HG03520 (cell line): Measurements from ENCODE around the gene RGPD3.
"Not testable (repeated sequence)": the region's sequence is repeated elsewhere in the genome, so short reads cannot be mapped to it uniquely, and the experiment has no call there.

ENCODE experiments used
- ATAC-seq: cut with Tn5 transposase; IDR thresholded peaks from one replicate; pipeline ENCODE4 v1.9.1; 2021; ENCODE audit warnings: mild to moderate bottlenecking, moderate library complexity; ENCODE audit not compliant: unreplicated experiment

Gene RGPD3

DNA sequence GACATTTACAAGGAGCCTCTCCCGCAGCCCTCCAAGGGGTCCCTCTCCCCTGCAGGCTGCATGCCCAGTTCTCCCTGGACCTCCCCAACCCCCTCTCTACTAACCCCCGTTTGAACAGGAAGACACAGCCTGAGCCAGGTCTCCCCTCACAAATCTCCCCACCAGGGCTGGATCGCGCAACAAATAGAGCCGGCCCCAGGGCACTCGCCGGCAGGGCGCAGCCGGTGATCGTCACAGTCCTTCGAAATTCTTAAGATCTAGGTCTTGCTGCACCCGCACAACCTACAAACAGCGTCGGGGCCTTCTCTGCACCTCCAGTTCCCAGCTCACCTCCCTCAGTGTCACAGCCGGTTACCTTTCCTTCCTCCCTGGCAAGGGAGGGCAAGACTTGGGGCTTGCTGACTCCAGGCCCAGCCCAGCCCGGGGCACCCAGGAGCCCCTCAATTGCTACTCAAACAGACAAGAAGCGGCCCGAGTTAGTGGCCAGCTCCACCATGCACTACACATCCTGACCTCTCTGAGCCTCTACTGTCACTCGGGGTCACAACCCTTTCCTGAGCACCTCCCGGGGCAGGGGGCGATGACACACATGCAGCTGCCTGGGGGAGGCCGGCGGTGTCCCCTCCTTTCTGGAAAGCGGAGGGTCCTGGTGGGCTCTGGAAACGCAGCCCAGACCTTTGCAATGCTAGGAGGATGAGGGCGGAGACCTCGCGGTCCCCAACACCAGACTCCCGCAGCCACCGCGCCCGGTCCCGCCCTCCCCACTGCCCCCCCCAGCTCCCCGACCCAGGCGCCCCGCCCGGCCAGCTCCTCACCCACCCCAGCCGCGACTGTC is 18.6 kb upstream of the RGPD3 start, which contains the start of gene CD8B2:
Gene CD8B2 (plus strand): TSS at position 814 of the 835 bp plus-strand sequence. CDS start 63 bp downstream, outside the sequence.
- ATAC-seq = not testable (repeated sequence)

DNA sequence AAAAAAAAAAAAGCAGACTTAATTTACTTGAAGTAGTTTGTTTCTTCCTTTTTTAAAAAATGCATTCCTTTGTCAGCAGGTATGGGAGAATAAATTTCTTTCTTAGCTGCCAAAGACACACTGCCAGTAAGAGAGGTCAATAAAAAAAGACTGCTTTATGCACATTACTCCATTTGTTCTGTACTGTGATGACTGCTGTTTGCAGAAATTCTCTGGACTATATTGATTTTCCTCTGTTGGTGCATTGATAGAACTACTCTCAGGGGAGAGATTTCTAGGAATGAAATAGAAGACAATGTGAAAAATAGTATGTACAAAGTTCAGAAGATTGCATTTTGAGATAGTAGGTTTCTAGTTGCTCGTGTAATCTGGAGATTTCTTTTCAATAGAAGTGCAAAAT is 11.3 kb upstream of the RGPD3 start:
- ATAC-seq = not testable (repeated sequence)

DNA sequence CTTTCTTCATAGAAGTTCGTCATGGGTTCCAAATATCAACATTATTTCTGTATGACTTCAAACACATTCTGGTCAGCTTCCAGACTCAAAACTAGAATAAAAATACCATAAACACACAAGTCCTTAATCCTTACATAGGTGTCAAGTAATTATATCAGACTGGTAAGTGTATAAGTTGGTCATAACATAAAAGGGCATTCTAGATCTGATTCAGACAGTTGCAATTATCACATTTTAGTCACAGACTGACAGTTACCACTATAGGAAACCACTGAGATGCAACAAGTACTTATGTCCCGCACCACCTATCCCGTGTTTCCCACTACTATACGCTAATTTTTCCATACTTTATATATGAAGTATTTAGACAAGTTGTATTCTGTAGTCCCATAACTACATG is 9.4 kb upstream of the RGPD3 start:
- ATAC-seq = not testable (repeated sequence)

DNA sequence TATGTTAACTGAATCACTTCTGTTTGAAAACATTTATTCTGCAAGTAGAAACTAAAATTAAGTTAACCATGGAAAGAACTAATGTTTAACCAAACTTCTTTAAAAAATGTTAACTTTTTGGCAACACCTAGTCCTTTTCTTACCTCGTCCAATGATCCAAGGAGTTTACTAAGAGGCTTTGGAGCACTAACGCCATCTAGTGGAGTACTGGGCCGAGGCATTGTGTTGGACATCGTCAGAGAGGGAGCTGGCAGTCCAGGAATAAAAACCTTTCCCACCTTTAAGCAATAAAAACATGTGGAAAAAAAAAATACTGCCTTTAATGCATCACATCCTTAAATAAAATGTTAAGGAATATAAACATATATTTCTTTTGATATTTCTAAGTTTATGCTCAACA is 2.4 kb upstream of the RGPD3 start:
- ATAC-seq = not testable (repeated sequence)

DNA sequence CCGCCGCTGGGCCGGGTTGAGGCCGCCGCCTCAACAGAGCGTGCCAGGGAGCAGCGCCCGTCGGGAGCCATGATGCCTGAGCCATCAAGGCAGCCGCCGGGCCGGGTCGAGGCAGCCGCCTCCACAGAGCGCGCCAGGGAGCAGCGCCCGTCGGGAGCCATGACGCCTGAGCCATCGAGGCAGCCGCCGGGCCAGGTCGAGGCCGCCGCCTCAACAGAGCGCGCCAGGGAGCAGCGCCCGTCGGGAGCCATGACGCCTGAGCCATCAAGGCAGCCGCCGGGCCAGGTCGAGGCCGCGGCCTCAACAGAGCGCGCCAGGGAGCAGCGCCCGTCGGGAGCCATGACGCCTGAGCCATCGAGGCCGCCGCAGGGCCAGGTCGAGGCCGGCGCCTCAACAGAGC is 697 bp downstream of the RGPD3 start:
- not testable (repeated sequence) for ATAC-seq

DNA sequence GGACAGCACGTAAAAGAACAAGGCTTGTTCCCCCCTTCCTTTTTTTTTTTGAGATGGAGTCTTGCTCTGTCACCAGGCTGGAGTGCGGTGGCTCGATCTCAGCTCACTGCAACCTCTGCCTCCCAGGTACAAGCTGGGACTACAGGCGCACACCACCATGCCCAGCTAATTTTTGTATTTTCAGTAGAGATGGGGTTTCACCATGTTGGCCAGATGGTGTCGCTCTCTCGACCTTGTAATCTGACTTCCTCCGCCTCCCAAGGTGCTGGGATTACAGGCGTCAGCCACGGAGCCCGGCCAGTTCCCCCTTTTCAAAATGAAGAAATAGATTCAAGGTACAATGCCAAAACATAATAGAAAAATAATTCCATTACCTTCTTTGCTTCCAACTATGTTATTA is 6.3 kb downstream of the RGPD3 start:
- ATAC-seq = not testable (repeated sequence)

DNA sequence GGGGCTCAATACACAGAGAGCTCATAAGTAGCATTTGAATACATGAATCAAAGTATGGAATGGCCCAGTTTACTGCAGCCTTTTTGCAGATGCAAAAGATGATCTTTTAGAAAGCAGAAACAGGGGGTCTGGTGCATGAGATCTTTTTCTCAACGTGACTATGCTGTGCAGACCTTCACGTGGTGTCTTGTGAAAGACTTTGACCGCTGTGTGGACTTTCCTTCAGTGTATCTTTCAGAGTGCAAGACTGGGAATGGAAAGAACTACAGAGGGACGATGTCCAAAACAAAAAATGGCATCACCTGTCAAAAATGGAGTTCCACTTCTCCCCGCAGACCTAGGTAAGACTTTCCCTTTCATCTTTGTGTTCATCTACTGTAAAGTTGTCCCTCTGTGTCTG is 77.5 kb downstream of the RGPD3 start:
- ATAC-seq = not testable (repeated sequence)

DNA sequence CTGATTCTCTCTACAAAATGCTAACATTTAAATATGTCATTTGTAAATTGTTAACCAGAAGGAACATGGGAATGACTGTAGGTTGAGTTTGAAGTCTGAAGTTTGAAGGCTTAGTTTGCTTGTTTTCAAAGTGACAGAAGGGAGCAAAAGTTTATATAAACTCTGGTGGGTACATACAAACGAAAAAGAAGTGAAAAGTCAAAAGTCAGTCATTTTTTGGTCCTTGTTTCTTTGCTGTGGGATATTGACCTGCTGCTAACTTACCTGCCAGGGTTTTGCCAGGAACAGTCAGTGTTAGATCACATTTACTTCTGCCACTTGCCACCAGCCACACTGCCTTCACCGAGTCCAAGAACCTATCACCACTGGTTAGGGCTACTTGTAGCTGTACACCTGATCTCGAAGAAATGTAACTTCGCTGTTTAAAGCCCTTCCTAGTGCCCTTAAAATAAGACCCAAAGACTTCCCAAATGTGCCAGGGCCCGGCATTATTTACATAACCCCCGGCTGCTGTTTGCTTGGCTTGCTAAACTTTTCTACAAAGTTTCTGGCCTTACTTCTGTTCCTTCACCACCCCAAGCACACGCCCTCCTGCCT is 79.3 kb downstream of the RGPD3 start:
- not testable (repeated sequence) for ATAC-seq

DNA sequence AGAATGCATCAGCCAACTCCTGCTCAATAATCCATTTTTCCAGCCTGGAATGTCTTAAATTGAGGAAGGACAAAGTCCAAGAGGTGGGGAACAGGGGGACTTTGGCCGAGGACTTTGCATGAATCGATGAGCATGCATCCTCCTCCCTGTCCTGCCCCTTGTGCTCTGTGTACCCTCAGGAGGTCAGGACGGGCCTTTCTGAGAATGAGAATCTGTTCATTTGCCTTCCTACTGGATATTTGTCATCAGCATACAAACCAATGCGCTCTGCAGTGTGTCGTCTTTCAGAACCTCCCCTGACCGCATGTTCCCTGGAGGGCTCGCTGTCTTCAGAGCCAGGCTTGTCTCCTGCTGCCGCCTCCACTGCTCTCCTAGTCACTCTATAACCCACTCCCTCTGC is 83.7 kb downstream of the RGPD3 start:
- ATAC-seq = not testable (repeated sequence)

DNA sequence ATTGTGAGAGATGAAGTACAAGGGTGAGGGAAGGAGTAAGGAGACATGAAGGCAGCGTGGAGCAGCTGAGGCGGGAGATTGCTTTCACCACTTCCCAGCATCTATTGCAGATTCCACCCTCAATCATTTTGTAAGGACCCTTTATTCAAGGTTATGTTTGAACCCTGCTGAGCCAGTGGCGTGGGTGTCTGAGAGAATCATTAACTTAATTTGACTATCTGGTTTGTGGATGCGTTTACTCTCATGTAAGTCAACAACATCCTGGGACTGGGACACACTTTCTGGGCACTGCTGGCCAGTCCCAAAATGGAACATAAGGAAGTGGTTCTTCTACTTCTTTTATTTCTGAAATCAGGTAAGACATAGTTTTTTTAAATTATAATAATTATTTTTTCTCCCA is 86.3 kb downstream of the RGPD3 start:
- ATAC-seq = not testable (repeated sequence)

DNA sequence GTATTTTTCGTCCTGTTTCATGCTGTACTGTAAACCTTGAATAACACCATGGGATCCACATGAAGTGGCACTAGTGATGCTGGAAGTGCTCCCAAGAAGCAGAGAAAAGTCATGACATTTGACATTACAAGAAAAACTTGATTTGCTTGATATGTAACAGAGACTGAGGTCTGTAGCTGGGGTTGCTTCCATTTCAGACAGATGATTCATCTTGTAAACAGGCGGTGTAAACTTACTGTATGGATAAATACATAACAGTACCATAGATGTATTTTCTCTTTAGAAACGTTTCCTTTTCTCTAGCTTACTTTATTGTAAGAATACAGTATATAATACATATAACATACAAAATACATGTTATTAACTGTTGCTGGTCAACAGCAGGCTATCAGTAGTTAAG is 88.6 kb downstream of the RGPD3 start:
- not testable (repeated sequence) for ATAC-seq

DNA sequence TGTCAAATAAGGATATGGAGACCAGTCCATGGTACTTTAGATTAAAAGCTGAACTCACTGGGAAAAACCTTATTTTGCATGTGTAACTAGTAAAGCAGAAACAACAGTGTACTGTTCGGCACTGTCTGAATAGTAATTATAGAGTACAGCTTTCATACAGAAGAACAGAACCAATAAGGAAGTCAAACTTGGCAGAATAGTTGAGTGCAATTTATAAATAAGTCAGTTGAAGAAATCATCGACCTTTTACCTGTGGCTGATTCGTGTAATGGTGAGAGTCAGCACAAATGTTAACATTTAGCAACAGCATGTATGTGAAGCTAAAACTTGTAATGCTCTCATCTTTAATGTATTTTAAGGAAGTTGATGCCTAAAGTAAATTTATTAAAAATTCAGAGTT is 99.0 kb downstream of the RGPD3 start:
- not testable (repeated sequence) for ATAC-seq

DNA sequence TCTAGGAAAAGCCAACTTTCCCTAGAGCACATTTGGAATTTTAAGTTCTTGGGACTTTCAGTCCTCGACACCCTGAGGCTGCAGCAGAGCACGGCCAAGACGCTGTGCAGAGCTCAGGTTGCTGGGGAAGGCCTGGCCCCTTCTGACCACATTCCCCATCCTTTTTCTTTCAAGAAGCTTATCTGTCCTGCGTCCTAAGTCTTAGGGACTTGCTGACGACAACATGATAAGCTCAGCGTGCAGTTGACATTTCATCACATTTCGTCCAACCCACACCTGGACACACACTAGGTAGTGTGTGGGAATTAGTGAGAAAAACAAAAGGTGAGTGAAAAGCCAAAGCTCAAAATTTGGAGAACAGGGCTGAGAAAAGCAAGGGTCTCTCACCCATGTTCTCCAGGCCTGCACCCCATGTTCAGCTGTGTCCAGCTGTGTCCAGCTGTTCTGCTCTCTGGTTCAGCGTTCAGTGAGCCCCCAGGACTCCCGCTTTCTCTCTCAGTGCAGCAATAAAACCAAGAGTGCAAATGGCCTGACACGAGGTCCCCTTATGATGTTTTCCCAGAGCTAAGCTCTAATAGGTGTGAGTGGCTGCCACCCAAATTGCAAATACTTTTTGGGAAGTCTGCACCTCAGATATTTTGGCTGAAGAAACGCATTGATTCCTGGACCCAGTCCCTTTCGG is 101.9 kb downstream of the RGPD3 start:
- ATAC-seq = no peak

DNA sequence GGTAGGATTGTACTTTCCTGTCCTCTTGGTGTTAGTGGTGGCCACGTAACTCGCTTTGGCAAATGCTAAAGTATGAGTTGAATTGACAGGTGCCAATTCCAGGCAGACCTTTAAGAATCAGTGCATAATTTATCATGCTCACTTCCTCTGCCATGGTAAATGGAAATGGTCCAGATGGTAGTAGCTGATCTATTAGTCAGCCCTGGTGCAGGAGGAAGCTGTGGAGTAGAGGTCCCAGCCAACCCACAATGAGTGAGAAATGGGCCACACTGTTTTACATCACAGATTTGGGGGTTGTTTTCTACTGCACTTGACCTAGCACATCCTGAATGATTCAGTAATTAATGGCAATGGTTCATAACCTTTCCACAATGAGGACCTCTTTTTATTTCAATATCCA is 104.4 kb downstream of the RGPD3 start:
- ATAC-seq = no peak

DNA sequence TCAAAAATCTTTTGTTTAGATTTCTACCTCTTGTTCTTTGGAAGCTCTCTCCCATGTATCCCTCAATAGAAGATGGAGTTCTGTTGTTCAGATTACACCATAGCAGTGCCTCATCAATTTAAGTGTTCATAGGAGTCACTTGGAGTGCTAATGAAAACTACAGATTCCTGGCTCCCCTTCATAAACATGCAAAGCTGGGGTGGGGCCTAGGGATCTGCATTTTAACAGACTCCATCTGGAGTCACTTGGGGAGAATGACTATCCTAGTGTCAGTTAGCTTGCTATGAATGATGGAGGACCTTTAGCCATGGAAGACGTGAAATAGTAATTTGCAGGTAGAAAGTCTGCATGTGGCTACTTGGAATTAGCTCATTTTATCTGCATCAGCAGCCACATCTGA is 105.4 kb downstream of the RGPD3 start:
- no peak for ATAC-seq

DNA sequence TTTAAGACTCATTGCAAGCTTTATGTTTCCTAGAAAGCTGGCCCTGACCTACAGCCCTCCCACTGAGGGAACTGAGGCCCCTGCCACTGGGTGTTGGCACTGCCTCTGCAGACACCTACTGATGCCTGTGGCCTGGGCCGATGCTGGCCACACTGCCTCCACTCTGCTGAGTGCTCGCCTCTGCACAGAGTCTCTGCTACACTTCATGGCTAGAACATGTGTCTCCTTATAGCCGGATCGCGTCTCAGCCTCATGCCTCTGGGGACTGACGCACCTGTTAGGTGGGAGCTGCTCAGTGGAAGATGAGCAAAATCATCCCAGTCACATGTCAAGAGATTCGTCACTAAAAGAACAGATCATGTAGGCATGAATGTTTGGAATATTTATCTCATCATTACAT is 108.7 kb downstream of the RGPD3 start:
- no peak for ATAC-seq

DNA sequence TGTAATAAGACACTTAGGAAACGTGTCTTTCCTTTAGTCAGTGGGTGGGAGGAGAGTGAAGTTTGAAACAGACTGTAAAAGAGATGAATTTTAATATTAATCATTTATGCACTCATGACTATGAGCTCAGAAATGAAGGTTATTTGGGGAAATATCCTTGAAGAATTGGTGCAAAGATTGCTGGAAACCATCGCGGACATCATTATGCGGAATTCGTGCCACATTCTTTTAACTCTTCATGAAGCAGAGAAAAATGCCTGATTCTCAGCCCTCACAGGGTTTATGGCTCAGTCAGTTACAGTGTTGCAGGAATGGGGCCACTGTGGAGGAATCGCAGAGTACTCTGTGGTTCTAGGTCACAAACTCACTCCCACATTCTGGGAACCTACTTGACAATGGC is 109.7 kb downstream of the RGPD3 start:
- ATAC-seq = no peak

DNA sequence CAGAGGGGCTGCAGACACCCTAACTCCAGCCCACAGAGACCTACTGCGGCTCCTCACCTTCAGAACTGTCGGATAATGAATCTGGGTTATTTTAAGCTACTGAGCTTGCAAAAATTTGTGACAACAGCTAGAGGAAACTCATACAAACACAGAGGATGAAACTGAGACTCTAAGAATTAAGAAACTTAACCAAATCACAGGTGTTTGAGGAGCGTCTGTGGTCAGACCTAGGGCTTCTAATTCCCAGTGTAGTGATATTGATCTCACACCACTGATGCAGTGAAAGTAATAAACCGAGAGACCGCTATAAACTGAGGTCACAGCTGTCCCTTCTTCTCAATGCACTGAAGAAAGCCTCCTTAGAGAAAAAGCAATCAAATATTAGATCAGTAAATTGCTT is 110.1 kb downstream of the RGPD3 start:
- ATAC-seq = peak; percentile 81

DNA sequence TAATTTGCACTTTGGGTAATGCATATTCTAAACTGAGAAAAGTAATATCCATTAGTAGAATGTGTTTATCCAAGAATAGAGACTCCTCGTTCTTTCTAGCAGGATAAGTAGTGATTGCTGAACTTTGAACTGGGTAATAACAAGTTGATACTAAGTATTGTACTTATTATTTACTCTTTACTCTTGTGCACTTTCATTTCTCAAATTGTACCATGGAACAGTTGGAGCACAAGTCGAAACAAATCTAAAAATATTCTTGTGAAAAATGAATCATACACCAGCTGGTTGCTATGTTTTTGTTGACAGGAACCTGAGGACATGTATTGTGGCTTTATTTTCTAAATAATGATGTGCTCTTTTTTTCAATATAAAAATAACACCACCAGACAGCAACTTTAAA is 111.9 kb downstream of the RGPD3 start:
- ATAC-seq = peak; percentile 47

DNA sequence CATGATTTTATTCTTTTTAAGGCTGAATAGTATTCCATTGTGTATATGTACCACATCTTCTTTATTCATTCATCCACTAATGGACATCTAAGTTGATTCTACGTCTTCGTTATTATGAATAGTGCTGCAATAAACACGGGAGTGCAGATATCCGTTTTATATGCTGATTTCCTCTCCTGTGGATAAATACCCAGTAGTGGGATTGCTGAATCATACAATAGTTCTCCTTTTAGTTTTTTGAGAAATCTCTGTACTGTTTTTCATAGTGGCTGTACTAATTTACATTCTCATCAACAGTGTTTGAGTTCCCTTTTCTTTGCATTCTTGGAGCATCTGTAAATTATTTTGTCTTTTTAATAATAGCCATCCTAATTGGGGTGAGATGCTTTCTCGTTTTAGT is 114.5 kb downstream of the RGPD3 start:
- ATAC-seq = no peak

DNA sequence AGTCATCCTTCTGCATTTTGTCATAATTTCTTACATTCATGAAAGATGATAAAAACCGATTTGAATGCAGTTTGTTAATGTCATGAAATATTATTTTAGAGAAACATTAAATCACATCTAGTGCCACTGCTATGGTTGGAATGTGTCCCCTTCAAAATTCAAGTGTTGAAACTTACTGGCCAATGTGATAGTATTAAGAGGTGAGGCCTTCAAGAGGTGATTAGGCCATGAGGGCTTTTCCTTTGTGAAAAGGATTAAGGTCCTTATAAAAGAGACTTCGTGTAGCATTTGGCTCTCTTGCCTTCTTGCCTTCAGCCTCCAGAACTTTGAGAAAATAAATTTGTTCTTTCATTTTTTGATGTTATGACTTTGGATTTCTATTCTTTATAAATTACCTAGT is 117.2 kb downstream of the RGPD3 start:
- ATAC-seq = no peak

DNA sequence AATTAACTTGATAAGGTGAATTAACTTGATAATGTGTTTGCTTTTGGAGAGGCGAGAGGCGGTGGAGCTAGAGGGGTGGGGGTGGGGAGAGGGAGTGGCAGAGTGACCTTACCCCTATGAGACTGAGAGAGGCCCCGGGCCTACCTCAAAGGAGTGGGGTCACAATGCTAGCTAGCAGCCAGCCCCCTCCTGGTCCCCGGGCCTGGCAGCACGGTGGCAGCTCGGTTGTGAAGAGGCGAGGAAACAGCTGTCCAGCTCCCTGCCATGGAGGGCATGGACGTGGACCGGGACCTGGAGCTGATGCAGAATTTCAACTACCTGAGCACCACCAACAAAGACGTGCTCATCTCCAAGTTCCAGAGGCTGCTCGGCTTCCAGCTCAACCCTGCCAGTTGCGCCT is 123.9 kb downstream of the RGPD3 start:
- ATAC-seq = no peak
